Activated naive CD8-positive, alpha-beta T cell treated with anti-CD3 and anti-CD28 coated beads, Interleukin-2, amount 50 U/mL, for 16 hours (primary cell): ENCODE data around the gene MED1.
"Not testable (repeated sequence)": the region's sequence is repeated elsewhere in the genome, so short reads cannot be mapped to it uniquely, and the experiment has no call there.

Experiments used
- DNase-seq: peaks from one replicate; pipeline ENCODE4 v3.0.0-alpha.2; 2020; ENCODE audit warnings: low read depth, low spot score

The MED1 gene

DNA sequence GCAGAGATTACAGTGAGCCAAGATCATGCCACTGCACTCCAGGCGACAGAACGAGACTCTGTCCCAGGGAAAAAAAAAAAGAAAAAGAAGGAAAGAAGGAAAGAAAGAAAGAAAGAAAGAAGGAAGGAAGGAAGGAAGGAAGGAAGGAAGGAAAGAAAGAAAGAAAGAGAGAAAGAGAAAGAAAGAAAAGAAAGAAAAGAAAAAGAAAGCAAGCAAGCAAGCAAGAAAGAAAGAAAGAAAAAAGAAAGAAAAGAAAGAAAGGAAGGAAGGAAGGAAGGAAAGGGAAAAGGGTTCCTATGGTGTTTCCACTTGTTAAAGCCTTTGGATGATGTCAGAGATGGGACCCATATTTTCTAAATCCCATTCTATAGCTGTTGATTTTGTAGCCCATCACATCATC, 11.2 kb downstream of the MED1 start:
- DNase-seq: not testable (repeated sequence)

GRCh38 chr17:39429600-39429999, 21.5 kb downstream of the MED1 start:
- DNase-seq: no peak

DNA sequence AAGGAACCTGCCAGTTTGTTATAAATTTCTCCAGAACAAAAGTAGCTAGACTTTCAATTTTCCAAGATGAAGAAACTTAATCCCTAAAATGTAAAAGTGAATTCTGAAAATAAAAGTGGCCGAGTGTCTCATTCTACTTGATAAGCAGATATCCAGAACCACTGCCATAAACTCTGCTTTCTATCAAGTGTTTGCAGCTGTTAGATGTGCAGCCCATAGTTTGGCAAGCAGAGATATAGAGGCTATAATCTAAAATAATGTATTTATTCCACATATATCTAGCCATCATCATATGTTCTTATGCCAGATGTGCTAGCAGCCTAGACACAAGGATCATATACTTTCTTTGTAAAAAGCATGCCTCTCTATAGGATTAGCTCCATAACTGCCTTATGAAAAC, 34.9 kb downstream of the MED1 start:
- DNase-seq: no peak

DNA sequence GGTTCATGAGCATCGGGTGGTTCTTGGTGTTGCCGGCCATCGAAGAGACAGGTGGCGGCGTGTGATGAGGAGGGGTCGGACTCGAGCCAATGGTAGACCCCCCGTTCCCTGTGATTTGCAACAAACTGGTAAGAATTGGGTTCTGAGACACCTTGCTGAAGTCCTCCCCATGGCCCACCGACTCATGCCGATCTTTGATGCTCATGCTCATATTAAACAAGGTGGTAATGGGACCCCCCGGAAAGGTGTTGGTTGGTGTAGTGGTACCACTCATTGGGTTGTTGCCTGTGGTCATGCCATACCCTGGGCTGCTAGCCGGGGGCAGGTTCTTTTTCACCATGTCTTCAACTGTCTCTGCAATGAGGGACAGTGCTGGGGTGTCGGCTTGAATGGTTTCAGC, 40.8 kb downstream of the MED1 start:
- no peak for DNase-seq

GRCh38 chr17:39408360-39408759, 42.7 kb downstream of the MED1 start:
- DNase-seq: no peak

DNA sequence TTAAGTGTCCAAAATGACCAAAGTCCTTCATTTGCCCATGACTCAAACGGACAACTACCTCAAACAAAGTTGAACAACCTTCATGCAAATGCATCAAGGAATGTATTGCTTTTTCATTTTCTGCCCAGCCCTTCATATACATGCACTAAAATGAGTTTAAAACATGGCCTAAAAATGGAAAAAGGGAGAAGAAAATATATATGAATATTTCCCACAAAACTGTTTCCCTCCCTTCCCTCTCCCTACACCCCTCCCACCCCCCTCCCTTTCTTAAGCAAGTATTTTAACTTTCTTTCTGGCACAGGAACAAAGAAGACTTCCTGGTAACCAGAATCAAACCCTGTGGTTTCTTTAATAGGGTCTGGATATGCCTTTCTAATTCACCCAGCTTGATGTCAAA, 44.1 kb downstream of the MED1 start:
- DNase-seq: no peak

GRCh38 chr17:39405436-39405835, 45.6 kb downstream of the MED1 start:
- DNase-seq: no peak

GRCh38 chr17:39404542-39405378, 46.3 kb downstream of the MED1 start:
- DNase-seq: no peak

DNA sequence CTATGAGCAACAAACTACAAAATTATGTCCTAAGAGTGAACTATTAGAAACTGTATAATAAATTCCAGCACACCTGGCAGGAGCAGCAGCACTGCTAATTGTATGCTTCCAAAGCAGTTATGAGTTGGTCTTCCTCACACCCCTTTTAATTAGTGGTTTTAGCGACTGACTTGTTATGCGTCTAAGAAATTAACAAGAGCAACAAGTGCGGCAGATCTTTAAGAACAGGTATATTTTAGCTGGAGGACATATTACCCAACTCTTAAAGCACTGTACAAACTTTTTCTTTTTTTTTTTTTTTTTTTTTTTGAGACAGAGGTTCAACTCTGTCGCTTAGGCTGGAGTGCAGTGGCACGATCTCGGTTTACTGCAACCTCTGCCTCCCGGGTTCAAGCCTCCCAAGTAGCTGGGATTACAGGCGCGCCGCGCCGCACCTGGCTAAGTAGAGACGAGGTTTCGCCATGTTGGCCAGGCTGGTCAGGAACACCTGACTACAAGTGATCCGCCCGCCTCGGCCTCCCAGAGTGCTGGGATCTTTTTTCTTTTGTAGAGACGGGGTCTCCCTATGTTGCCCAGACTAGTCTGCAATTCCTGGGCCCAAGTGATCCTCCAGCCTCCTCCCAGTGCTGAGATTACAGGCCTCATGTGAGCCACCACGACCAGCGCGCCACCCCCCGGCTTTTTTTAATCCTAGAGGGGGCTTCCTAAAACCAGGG, 48.0 kb downstream of the MED1 start:
- no peak for DNase-seq

DNA sequence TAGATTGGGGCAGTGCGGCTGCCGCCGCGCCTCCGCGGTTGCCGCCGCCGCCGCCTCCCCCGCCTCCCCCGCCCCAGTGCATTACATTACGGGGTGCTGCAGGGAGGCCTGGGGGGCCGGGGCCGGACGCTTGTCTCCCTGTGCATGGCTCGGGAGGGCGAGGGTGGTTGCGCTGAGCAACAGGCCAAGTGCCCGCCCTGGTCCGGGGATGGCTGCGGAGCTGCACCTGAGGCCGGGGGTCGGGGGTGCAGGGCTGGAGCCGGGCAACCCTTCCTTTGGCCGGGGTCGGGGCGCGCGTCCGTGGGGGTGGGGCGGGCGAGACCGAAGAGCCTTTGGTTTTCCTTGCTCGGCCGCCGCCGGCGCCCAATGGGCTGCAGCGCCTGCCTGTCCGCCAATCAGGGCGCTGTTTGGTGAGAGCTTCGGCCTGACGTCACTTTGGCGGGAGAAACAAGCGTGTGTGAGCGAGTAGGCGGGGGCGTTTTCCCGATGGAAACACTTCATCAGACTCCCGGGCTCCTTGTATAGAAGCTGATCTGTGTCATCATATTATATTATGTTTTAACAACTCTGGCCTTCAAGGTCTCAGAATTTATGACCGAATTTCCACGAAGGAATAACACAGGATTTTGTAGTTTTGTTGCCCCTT, 48.7 kb downstream of the MED1 start:
- peak; percentile 60 for DNase-seq

DNA sequence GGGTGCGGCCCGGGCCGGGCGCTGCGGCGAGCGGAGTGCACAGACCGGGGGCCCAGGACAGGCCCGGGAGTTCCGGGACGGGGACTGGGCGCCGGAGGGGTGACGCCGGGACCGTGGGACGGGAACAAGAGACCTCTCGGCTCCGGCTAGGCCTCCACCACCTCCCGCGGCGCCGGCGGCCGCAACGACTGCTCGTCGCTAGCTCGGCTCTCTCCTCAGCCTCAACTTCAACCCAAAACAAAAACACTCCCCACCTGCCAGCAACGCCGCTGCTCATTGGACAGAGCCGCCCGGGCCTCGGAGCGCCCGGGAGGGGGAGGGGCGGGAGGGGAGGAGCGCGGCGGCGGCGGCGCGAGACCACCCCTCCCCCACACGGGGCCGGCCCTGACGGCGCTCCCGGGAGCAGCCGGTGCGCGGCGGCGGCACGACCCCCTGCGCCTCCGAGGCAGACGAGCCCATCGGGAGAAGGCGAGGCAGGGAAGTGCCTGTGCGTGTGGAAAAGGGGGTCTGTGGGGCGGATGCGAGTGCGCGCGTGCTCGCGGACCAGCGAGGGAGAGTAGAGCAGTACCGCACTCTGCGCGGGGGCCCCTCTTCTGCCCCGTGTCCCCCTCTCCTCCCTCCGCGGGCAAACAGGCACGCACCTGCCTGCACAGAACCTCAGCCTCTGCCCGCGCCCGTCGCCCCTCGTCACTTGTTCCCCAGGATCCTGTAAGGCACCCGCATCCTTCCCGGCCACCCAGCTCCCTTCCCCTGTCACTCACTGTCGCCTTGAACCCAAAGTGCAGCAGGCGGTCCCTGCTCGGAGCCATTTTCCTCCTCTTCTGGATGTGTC, 49.4 kb downstream of the MED1 start, which contains the start of gene FBXL20:
TSS of gene FBXL20 (minus strand) at position 215 of the 832 bp plus-strand sequence. CDS start 224 bp downstream, outside the sequence.
- DNase-seq: peak; percentile 82

DNA sequence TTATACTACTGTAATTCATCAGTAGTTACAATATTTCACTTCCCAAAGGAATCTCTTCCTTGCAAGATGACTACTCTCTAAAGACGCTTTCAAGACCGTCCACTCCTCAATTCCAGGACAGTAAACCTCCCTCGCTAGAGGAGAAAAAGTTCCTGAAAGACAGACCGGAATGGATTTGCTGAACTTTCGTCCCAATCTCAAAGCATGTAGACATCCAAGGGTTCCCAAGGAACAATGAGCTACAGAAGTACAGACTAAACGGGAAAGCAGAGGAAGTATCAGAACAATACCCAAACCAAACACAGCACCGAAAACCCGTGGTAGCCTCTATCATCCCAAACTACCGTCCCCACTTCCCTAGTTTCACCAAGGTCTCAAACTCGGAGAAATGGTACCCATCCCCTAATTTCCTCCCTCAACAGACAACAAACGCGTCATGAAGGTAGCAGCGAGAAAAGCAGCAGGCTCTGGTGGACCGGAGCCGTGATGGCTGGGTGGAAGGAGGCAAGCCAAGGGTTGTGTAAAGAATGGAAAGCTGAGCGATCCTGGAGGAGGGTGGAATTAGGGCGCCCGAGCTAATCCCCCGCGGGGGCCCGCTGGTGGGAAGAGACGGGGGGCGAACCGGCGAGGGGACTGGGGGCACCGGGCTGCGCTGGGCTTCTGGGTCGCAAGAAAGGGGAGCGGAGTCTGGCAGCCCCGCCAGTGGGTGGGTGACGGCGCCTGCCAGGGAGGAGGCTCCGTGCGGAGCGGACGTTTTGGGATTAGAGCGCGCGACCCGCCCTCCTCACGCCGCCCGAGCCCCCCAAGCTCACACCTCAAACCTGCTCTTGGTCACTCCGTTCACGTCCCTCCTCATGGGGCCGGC, 50.3 kb downstream of the MED1 start:
- DNase-seq: no peak

- no peak for DNase-seq
Observed at GRCh38 chr17:39399791-39400190, 51.3 kb downstream of the MED1 start.

DNA sequence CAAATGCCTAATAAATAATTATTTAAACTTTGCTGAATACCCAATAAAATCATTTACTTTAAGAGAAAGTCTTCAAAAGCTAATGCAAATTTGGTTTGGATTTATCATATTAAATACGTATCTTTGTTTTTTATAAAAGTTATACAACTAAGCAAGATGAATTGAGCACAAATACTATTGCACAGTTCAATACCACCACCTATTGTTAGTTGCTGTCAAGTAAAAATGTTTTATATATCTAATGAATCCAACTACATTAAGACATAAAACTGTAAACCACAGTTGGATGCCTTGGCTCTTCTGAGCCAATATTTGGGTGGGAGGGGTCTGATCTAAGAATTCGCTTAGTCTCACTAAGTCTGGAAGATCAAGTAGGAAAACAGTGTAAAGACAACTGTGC, 57.3 kb downstream of the MED1 start:
- DNase-seq: no peak

GRCh38 chr17:39391448-39391847, 59.6 kb downstream of the MED1 start:
- no peak for DNase-seq

DNA sequence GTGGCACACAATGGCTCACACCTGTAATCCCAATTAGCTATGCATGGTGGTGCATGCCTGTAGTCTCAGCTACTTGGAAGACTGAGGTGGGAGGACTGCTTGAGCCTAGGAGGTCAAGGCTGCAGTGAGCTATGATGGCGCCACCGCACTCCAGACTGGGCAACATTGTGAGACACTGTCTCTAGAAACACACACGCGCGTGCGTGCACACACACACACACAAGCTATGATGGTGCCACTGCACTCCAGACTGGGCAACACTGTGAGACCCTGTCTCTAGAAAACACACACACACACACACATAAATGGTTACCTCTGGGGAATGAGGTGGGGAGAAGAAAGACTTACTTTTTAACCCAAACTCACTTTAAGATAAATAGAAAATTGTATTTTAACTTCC, 66.0 kb downstream of the MED1 start:
- no peak for DNase-seq

DNA sequence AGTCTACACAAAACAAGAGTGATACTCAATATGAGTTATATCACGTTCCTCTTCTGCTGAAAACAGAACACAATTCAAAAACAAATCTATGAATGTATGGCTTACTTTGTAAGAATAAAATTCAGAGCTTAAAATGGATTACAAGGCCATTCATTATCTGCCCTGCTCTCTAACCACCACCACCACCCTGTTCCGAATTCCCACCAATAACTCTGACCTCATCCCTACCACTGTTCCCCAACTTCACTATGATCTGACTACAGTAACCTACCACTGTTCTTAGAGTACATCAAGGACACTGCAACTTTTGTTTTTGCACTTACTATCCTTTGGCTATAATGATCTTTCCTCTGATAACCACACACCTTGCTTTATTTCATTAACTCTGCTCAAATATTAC, 70.9 kb downstream of the MED1 start:
- DNase-seq: no peak

GRCh38 chr17:39376434-39376833, 74.6 kb downstream of the MED1 start:
- no peak for DNase-seq

DNA sequence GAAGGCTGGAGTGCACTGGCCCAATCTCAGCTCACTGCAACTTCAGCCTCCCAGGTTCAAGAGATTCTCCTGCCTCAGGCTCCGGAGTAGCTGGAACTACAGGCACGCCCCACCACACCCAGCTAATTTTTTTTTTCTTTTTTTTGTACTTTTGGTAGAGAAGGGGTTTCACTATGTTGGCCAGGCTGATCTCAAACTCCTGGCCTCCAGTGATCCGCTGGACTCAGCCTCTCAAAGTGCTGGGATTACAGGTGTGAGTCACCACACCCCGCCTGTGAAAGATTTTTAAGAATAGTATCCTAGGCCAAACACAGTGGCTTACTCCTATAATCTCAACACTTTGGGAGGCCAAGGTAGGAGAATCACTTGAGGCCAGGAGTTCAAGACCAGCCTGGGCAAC, 83.3 kb downstream of the MED1 start:
- DNase-seq: not testable (repeated sequence)

DNA sequence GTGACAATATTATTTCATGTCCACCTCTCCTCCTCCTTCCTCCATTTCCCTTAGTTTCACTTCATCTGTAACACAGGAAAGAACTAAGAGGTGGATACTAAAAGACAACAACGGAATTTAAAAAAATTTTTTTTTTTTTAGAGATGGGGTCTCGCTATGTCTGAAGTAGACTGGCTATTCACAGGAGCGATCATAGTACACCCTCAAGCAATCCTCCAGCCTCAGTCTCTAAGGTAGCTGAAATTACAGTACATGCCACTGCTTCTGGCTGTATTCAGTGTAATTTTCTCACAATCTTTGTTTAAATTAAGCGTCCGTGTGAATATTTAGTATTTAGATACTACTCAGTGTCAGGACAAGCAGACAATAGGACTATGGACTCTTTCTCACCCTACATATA, 85.2 kb downstream of the MED1 start:
- no peak for DNase-seq

DNA sequence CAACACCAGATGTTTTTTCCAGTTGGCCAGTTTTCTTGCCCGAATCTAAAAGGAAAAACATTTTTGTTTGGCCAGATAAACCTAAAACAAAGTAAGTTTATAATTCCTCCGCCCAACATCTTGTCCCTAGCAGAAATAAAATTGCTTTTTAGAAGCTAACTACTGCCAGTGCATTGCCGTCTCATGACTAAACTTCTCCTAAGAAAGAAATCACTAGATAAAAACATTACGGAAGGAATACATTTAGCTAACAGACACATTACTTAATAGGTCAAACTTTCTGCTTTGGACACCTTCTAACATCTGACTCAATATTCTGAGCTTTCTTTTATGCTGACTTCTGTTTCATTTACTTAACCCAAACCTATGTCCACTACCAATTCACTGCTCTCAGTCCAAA, 85.8 kb downstream of the MED1 start:
- DNase-seq: no peak
